GM23338 (cell line): ENCODE results near the gene WDR73. TPM values are rescaled to one million over a fixed set of nuclear protein-coding genes. Genes with fewer than 3 reads are reported as not detected.

Experiments
- ATAC-seq: fragments of 200-7000 bp; cut with Tn5 transposase; 3 replicates; pipeline ENCODE4 v1.9.1; 2020
- DNase-seq: peaks from one replicate; pipeline ENCODE4 v3.0.0-alpha.2; 2015; ENCODE audit warnings: low spot score
- H2AFZ ChIP-seq: fragments of 200-600 bp; sonication (generic); 2 replicates; pipeline ENCODE4 v1.8.0; 2016; ENCODE audit warnings: antibody characterized with exemption, mild to moderate bottlenecking, moderate library complexity
- H3F3A ChIP-seq: fragments of 200-600 bp; sonication (generic); replicated peaks from 2 replicates; pipeline ENCODE4 v1.8.0; 2017; ENCODE audit warnings: antibody characterized with exemption, mixed run types, low read depth
- H3K27ac ChIP-seq: fragments of 200-600 bp; sonication (generic); 2 replicates; pipeline ENCODE4 v1.6.1; 2016; ENCODE audit warnings: low read depth
- H3K27me3 ChIP-seq: fragments of 200-600 bp; sonication (generic); 2 replicates; pipeline ENCODE4 v1.8.0; 2016; ENCODE audit warnings: mild to moderate bottlenecking, mixed run types, moderate library complexity; ENCODE audit not compliant: insufficient read depth
- H3K36me3 ChIP-seq: fragments of 200-600 bp; sonication (generic); 2 replicates; pipeline ENCODE4 v1.8.0; 2016; ENCODE audit warnings: mild to moderate bottlenecking; ENCODE audit not compliant: insufficient read depth
- H3K4me1 ChIP-seq: fragments of 200-600 bp; sonication (generic); 2 replicates; pipeline ENCODE4 v1.8.0; 2016; ENCODE audit warnings: mild to moderate bottlenecking, moderate library complexity; ENCODE audit not compliant: insufficient read depth
- H3K4me2 ChIP-seq: fragments of 200-600 bp; sonication (generic); 2 replicates; pipeline ENCODE4 v1.7.1; 2017; ENCODE audit warnings: mixed run types
- H3K4me3 ChIP-seq: fragments of 200-600 bp; sonication (generic); 2 replicates; pipeline ENCODE4 v1.6.1; 2016; ENCODE audit warnings: mixed run types
- H3K79me2 ChIP-seq: fragments of 200-600 bp; sonication (generic); replicated peaks from 2 replicates; pipeline ENCODE4 v1.8.0; 2017; ENCODE audit warnings: mild to moderate bottlenecking; ENCODE audit not compliant: insufficient read depth
- H3K9me2 ChIP-seq: fragments of 200-600 bp; sonication (generic); 2 replicates; pipeline ENCODE4 v1.8.0; 2017; ENCODE audit not compliant: insufficient read depth
- H4K20me1 ChIP-seq: fragments of 200-600 bp; sonication (generic); replicated peaks from 2 replicates; pipeline ENCODE4 v1.8.0; 2017; ENCODE audit warnings: mild to moderate bottlenecking; ENCODE audit not compliant: insufficient read depth
- H3K27ac Mint-ChIP-seq: 2 replicates; pipeline ENCODE4 v1.8.0; 2020; ENCODE audit warnings: inconsistent platforms, mild to moderate bottlenecking, moderate library complexity, mixed read lengths
- H3K27me3 Mint-ChIP-seq: 3 replicates; pipeline ENCODE4 v1.8.0; 2022; ENCODE audit warnings: low read depth, mild to moderate bottlenecking, moderate library complexity, mixed read lengths, inconsistent platforms; ENCODE audit not compliant: insufficient read depth, poor library complexity
- H3K36me3 Mint-ChIP-seq: 3 replicates; pipeline ENCODE4 v1.8.0; 2021; ENCODE audit warnings: low read depth, mild to moderate bottlenecking, inconsistent platforms, moderate library complexity, mixed read lengths
- H3K4me1 Mint-ChIP-seq: 3 replicates; pipeline ENCODE4 v1.8.0; 2020; ENCODE audit warnings: mild to moderate bottlenecking, inconsistent platforms, mixed read lengths
- H3K4me3 Mint-ChIP-seq: 3 replicates; pipeline ENCODE4 v1.8.0; 2021; ENCODE audit warnings: moderate library complexity, mild to moderate bottlenecking, inconsistent platforms, mixed read lengths
- H3K9me3 Mint-ChIP-seq: 3 replicates; pipeline ENCODE4 v1.8.0; 2020; ENCODE audit warnings: moderate library complexity, mild to moderate bottlenecking, inconsistent platforms, mixed read lengths
- CREB1 ChIP-seq: fragments of 250-450 bp; sonication (Bioruptor Pico); IDR thresholded peaks from 2 replicates; pipeline ENCODE4 v1.5.0; 2020; ENCODE audit warnings: low read depth, mild to moderate bottlenecking, moderate library complexity
- ETS1 ChIP-seq: IDR thresholded peaks from 2 replicates; pipeline ENCODE4 v1.6.1; 2016; ENCODE audit warnings: antibody characterized with exemption
- EZH2 ChIP-seq: fragments of 200-600 bp; sonication (generic); IDR thresholded peaks from one replicate; pipeline ENCODE4 v1.8.0; 2017; ENCODE audit warnings: antibody characterized with exemption, mild to moderate bottlenecking, low read depth; ENCODE audit not compliant: unreplicated experiment
- EZH2phosphoT487 ChIP-seq: fragments of 200-600 bp; sonication (generic); IDR thresholded peaks from one replicate; pipeline ENCODE4 v1.8.1; 2018; ENCODE audit warnings: antibody characterized with exemption; ENCODE audit not compliant: unreplicated experiment
- JUNB ChIP-seq: IDR thresholded peaks from one replicate; pipeline ENCODE4 v1.6.1; 2016; ENCODE audit warnings: antibody characterized with exemption; ENCODE audit not compliant: unreplicated experiment
- NANOG ChIP-seq: IDR thresholded peaks from 2 replicates; pipeline ENCODE4 v1.6.1; 2016; ENCODE audit warnings: antibody characterized with exemption, borderline replicate concordance
- POLR2AphosphoS5 ChIP-seq: IDR thresholded peaks from 2 replicates; pipeline ENCODE4 v1.6.1; 2016; ENCODE audit warnings: antibody characterized with exemption, low read depth
- STAT1 ChIP-seq: IDR thresholded peaks from one replicate; pipeline ENCODE4 v1.6.1; 2016; ENCODE audit warnings: antibody characterized with exemption; ENCODE audit not compliant: unreplicated experiment
- ZNF114 ChIP-seq: fragments of 250-450 bp; sonication (Bioruptor Pico); IDR thresholded peaks from 2 replicates; pipeline ENCODE4 v1.5.0; 2020; ENCODE audit warnings: mild to moderate bottlenecking, moderate library complexity
- ZNF331 ChIP-seq: fragments of 250-450 bp; sonication (Bioruptor Pico); IDR thresholded peaks from 2 replicates; pipeline ENCODE4 v1.5.0; 2020; ENCODE audit warnings: low read depth, mild to moderate bottlenecking, moderate library complexity
- polyA plus RNA-seq: library from polyadenylated mRNA; unstranded; fragments of >200 nt; fragmentation: Nextera tagmentation; extraction: Ambion mirVana; gene quantifications from 2 replicates; pipeline ENCODE4 v1.2.1, GENCODE V29; 2016
- total RNA-seq: library from RNA; depleted of rRNA; stranded (reverse); fragments of >200 nt; shearing (Covaris generic); gene quantifications from 2 replicates; pipeline ENCODE4 v1.2.3, GENCODE V29; 2014
- TF ChIP-seq, protein P1 (sequence below): IDR thresholded peaks from one replicate; pipeline ENCODE4 v1.6.1; 2018; ENCODE audit warnings: antibody characterized with exemption; ENCODE audit not compliant: unreplicated experiment
- TF ChIP-seq, protein P2 (sequence below), 2 experiments: fragments of 200-600 bp in 1 of 2; sonication (generic) in 1 of 2; conservative IDR thresholded peaks; 2 replicates each; pipeline versions ENCODE4 v1.5.1 to v1.6.1; 2016 to 2017; ENCODE audit warnings: antibody characterized with exemption in 2 of 2, low read depth in 2 of 2, mild to moderate bottlenecking in 2 of 2, moderate library complexity in 1 of 2
- TF ChIP-seq, protein P3 (sequence below): fragments of 250-450 bp; sonication (Bioruptor Pico); IDR thresholded peaks from 2 replicates; pipeline ENCODE4 v1.5.0; 2020; ENCODE audit warnings: mild to moderate bottlenecking, moderate library complexity

The WDR73 gene
- total and polyA plus RNA-seq, 2 experiments from 2014 or later, result 14.8 to 25.2 TPM

- Histone ChIP-seq H3K79me2 (peaks cover 14% of the 10 kb centered on the region), H3K36me3 (peaks cover 24% of the 10 kb centered on the region), H3K4me3 (no peak overlapping the region), H3K9me2 (no peaks in the 10 kb centered on the region), H2AFZ (no peak overlapping the region), H3K4me1 (no peaks in the 10 kb centered on the region), H3K4me2 (no peak overlapping the region), H3K27me3 (no peaks in the 10 kb centered on the region), H3K27ac (no peak overlapping the region), H3F3A (no peaks in the 10 kb centered on the region), H4K20me1 (peaks cover 13% of the 10 kb centered on the region; the same call in 1 of the 2 replicates)
- TF ChIP-seq JUNB, result no peak
- no peak for TF ChIP-seq POLR2AphosphoS5
- TF ChIP-seq CREB1 (CRISPR knock-in tag), result no peak
- TF ChIP-seq EZH2, result no peak
- TF ChIP-seq, protein P1, sequence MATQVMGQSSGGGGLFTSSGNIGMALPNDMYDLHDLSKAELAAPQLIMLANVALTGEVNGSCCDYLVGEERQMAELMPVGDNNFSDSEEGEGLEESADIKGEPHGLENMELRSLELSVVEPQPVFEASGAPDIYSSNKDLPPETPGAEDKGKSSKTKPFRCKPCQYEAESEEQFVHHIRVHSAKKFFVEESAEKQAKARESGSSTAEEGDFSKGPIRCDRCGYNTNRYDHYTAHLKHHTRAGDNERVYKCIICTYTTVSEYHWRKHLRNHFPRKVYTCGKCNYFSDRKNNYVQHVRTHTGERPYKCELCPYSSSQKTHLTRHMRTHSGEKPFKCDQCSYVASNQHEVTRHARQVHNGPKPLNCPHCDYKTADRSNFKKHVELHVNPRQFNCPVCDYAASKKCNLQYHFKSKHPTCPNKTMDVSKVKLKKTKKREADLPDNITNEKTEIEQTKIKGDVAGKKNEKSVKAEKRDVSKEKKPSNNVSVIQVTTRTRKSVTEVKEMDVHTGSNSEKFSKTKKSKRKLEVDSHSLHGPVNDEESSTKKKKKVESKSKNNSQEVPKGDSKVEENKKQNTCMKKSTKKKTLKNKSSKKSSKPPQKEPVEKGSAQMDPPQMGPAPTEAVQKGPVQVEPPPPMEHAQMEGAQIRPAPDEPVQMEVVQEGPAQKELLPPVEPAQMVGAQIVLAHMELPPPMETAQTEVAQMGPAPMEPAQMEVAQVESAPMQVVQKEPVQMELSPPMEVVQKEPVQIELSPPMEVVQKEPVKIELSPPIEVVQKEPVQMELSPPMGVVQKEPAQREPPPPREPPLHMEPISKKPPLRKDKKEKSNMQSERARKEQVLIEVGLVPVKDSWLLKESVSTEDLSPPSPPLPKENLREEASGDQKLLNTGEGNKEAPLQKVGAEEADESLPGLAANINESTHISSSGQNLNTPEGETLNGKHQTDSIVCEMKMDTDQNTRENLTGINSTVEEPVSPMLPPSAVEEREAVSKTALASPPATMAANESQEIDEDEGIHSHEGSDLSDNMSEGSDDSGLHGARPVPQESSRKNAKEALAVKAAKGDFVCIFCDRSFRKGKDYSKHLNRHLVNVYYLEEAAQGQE, result no peak
- TF ChIP-seq, protein P2, sequence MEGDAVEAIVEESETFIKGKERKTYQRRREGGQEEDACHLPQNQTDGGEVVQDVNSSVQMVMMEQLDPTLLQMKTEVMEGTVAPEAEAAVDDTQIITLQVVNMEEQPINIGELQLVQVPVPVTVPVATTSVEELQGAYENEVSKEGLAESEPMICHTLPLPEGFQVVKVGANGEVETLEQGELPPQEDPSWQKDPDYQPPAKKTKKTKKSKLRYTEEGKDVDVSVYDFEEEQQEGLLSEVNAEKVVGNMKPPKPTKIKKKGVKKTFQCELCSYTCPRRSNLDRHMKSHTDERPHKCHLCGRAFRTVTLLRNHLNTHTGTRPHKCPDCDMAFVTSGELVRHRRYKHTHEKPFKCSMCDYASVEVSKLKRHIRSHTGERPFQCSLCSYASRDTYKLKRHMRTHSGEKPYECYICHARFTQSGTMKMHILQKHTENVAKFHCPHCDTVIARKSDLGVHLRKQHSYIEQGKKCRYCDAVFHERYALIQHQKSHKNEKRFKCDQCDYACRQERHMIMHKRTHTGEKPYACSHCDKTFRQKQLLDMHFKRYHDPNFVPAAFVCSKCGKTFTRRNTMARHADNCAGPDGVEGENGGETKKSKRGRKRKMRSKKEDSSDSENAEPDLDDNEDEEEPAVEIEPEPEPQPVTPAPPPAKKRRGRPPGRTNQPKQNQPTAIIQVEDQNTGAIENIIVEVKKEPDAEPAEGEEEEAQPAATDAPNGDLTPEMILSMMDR (conservative IDR thresholded peaks at IDR 0.05; ENCODE audit: low read depth in 2 of 2), result no peak
- TF ChIP-seq STAT1, result no peak
- no peak for TF ChIP-seq ZNF114
- no peak for TF ChIP-seq NANOG
- TF ChIP-seq ZNF331 (CRISPR knock-in tag), result no peak
- TF ChIP-seq, protein P3, sequence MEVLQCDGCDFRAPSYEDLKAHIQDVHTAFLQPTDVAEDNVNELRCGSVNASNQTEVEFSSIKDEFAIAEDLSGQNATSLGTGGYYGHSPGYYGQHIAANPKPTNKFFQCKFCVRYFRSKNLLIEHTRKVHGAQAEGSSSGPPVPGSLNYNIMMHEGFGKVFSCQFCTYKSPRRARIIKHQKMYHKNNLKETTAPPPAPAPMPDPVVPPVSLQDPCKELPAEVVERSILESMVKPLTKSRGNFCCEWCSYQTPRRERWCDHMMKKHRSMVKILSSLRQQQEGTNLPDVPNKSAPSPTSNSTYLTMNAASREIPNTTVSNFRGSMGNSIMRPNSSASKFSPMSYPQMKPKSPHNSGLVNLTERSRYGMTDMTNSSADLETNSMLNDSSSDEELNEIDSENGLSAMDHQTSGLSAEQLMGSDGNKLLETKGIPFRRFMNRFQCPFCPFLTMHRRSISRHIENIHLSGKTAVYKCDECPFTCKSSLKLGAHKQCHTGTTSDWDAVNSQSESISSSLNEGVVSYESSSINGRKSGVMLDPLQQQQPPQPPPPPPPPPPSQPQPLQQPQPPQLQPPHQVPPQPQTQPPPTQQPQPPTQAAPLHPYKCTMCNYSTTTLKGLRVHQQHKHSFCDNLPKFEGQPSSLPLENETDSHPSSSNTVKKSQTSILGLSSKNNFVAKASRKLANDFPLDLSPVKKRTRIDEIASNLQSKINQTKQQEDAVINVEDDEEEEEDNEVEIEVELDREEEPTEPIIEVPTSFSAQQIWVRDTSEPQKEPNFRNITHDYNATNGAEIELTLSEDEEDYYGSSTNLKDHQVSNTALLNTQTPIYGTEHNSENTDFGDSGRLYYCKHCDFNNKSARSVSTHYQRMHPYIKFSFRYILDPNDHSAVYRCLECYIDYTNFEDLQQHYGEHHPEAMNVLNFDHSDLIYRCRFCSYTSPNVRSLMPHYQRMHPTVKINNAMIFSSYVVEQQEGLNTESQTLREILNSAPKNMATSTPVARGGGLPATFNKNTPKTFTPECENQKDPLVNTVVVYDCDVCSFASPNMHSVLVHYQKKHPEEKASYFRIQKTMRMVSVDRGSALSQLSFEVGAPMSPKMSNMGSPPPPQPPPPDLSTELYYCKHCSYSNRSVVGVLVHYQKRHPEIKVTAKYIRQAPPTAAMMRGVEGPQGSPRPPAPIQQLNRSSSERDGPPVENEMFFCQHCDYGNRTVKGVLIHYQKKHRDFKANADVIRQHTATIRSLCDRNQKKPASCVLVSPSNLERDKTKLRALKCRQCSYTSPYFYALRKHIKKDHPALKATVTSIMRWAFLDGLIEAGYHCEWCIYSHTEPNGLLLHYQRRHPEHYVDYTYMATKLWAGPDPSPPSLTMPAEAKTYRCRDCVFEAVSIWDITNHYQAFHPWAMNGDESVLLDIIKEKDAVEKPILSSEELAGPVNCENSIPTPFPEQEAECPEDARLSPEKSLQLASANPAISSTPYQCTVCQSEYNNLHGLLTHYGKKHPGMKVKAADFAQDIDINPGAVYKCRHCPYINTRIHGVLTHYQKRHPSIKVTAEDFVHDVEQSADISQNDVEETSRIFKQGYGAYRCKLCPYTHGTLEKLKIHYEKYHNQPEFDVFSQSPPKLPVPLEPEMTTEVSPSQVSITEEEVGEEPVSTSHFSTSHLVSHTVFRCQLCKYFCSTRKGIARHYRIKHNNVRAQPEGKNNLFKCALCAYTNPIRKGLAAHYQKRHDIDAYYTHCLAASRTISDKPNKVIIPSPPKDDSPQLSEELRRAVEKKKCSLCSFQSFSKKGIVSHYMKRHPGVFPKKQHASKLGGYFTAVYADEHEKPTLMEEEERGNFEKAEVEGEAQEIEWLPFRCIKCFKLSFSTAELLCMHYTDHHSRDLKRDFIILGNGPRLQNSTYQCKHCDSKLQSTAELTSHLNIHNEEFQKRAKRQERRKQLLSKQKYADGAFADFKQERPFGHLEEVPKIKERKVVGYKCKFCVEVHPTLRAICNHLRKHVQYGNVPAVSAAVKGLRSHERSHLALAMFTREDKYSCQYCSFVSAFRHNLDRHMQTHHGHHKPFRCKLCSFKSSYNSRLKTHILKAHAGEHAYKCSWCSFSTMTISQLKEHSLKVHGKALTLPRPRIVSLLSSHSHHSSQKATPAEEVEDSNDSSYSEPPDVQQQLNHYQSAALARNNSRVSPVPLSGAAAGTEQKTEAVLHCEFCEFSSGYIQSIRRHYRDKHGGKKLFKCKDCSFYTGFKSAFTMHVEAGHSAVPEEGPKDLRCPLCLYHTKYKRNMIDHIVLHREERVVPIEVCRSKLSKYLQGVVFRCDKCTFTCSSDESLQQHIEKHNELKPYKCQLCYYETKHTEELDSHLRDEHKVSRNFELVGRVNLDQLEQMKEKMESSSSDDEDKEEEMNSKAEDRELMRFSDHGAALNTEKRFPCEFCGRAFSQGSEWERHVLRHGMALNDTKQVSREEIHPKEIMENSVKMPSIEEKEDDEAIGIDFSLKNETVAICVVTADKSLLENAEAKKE, result no peak
- no peak for TF ChIP-seq EZH2phosphoT487
- TF ChIP-seq ETS1, result no peak
- no peak for ATAC-seq
- no peak overlapping the region for H3K27ac Mint-ChIP-seq
- peaks cover 3% of the 10 kb centered on the region; the same call in 1 of the 3 replicates for H3K9me3 Mint-ChIP-seq
- no peak for DNase-seq
- H3K36me3 Mint-ChIP-seq, result peaks cover 76% of the 10 kb centered on the region
- H3K27me3 Mint-ChIP-seq, result peaks cover 6% of the 10 kb centered on the region
- H3K4me3 Mint-ChIP-seq, result no peak overlapping the region
- H3K4me1 Mint-ChIP-seq, result no peaks in the 10 kb centered on the region
Measured at GRCh38 chr15:84685304-84685703, 31.2 kb upstream of the WDR73 start.
